HCT116 (cell line): ENCODE results near the gene RNF113B. TPM values are rescaled to one million over a fixed set of nuclear protein-coding genes. Genes with fewer than 3 reads are reported as not detected.

Experiments
- ATAC-seq: fragments of 200-7000 bp; cut with Tn5 transposase; 2 replicates; pipeline ENCODE4 v1.9.1; 2020; ENCODE audit warnings: mild to moderate bottlenecking, moderate library complexity
- BruUV-seq: library from RNA; stranded (reverse); fragments of 400-500 nt; replicated peaks from 2 replicates; lab custom pipeline; 2021; lab: Mats Ljungman, UMichigan
- CTCF ChIA-PET: fragments of 300-600 bp; sonication (Branson Sonifier 250); formaldehyde crosslinking; loops from one replicate; lab custom pipeline; 2021; ENCODE audit warnings: antibody characterized with exemption; lab: Charles Lee
- POLR2A ChIA-PET: fragments of 300-600, 350-600 bp; sonication (Branson Sonifier 250); formaldehyde crosslinking; loops from one replicate; lab custom pipeline; 2021; ENCODE audit warnings: antibody characterized with exemption; lab: Charles Lee
- RAD21 ChIA-PET, 2 experiments: fragments of 300-600 bp; sonication (Branson Sonifier 250); formaldehyde crosslinking; loops; one replicate each; lab custom pipeline; 2023; ENCODE audit warnings: low total read pairs in 2 of 2; ENCODE audit not compliant: uncharacterized antibody in 2 of 2, unreplicated experiment in 2 of 2, low non-redundant PET in 1 of 2; lab: Charles Lee
- DNase-seq: peaks from one replicate; pipeline ENCODE4 v3.0.0-alpha.2; 2010; ENCODE audit warnings: low read depth, low spot score
- H2AFZ ChIP-seq: fragments of 200-600 bp; shearing (Covaris generic), sonication (generic); 2 replicates; pipeline ENCODE4 v1.6.1; 2017; ENCODE audit warnings: low read depth, mixed run types, mixed read lengths, antibody characterized with exemption, low read length; ENCODE audit not compliant: poor library complexity, severe bottlenecking
- H3K27ac ChIP-seq: 2 replicates; pipeline ENCODE4 v1.5.1; 2012; ENCODE audit warnings: low read depth, low read length
- H3K27me3 ChIP-seq: fragments of 200-600 bp; sonication (generic); 2 replicates; pipeline ENCODE4 v1.6.1; 2016; ENCODE audit warnings: mixed run types, low read length, mixed read lengths; ENCODE audit not compliant: insufficient read depth
- H3K36me3 ChIP-seq, 2 experiments: fragments of 200-500 bp in 1 of 2; fragments of 200-600 bp in 1 of 2; sonication (Bioruptor generic) in 1 of 2; sonication (generic) in 1 of 2; 2 replicates each; pipeline versions ENCODE4 v1.5.1 to v1.6.1; 2014 to 2016; ENCODE audit warnings: low read length in 2 of 2, inconsistent platforms in 1 of 2, mixed read lengths in 1 of 2, mixed run types in 1 of 2; ENCODE audit not compliant: insufficient read depth in 2 of 2, control insufficient read depth in 1 of 2
- H3K4me1 ChIP-seq, 2 experiments: fragments of 200-600 bp in 1 of 2; sonication (generic) in 1 of 2; 2 replicates each; pipeline versions ENCODE4 v1.5.1 to v1.6.1; 2012 to 2017; ENCODE audit warnings: low read length in 2 of 2, inconsistent platforms in 1 of 2, mild to moderate bottlenecking in 1 of 2, mixed read lengths in 1 of 2, mixed run types in 1 of 2, moderate library complexity in 1 of 2; ENCODE audit not compliant: insufficient read depth in 2 of 2, control insufficient read depth in 1 of 2
- H3K4me2 ChIP-seq: fragments of 200-600 bp; sonication (generic); 2 replicates; pipeline ENCODE4 v1.6.1; 2017; ENCODE audit warnings: mixed run types, low read length, mixed read lengths
- H3K4me3 ChIP-seq, 2 experiments: fragments of 200-600 bp in 1 of 2; sonication (generic) in 1 of 2; replicated peaks in 1 of 2; 2 replicates each; pipeline ENCODE4 v1.5.1; 2011 to 2016; ENCODE audit warnings: low read length in 2 of 2, control low read depth in 1 of 2, low read depth in 1 of 2, mild to moderate bottlenecking in 1 of 2, mixed read lengths in 1 of 2, mixed run types in 1 of 2
- H3K79me2 ChIP-seq: fragments of 200-600 bp; sonication (generic); 2 replicates; pipeline ENCODE4 v1.6.1; 2017; ENCODE audit warnings: mild to moderate bottlenecking, mixed run types, low read length, moderate library complexity, mixed read lengths; ENCODE audit not compliant: insufficient read depth
- H3K9ac ChIP-seq: fragments of 200-600 bp; sonication (generic); 2 replicates; pipeline ENCODE4 v1.6.1; 2016; ENCODE audit warnings: low read length, mixed read lengths
- H3K9me2 ChIP-seq: fragments of 200-600 bp; sonication (generic), shearing (Covaris generic); 2 replicates; pipeline ENCODE4 v1.6.1; 2017; ENCODE audit warnings: mixed run types, mild to moderate bottlenecking, moderate library complexity; ENCODE audit not compliant: insufficient read depth
- H3K9me3 ChIP-seq, 2 experiments: fragments of 200-500 bp in 1 of 2; fragments of 200-600 bp in 1 of 2; sonication (Bioruptor generic) in 1 of 2; sonication (generic) in 1 of 2; 2 replicates each; pipeline ENCODE4 v1.6.1; 2014 to 2017; ENCODE audit warnings: low read length in 2 of 2, mixed read lengths in 2 of 2, inconsistent platforms in 1 of 2, low read depth in 1 of 2, mild to moderate bottlenecking in 1 of 2, mixed run types in 1 of 2, moderate library complexity in 1 of 2; ENCODE audit not compliant: control insufficient read depth in 1 of 2, insufficient read depth in 1 of 2
- H4K20me1 ChIP-seq: fragments of 200-600 bp; sonication (generic), shearing (Covaris generic); 2 replicates; pipeline ENCODE4 v1.6.1; 2017; ENCODE audit warnings: mixed run types, mild to moderate bottlenecking, moderate library complexity; ENCODE audit not compliant: insufficient read depth
- JUND ChIP-seq: IDR thresholded peaks from 2 replicates; pipeline ENCODE4 v1.6.1; 2012
- SIN3A ChIP-seq: IDR thresholded peaks from 2 replicates; pipeline ENCODE4 v1.6.1; 2012; ENCODE audit warnings: low read depth
- SP1 ChIP-seq: IDR thresholded peaks from 2 replicates; pipeline ENCODE4 v1.6.1; 2012; ENCODE audit warnings: low read depth
- ZFX ChIP-seq: fragments of 450-650 bp; IDR thresholded peaks from 2 replicates; pipeline ENCODE4 v1.6.1; 2017
- intact Hi-C: fragments of 100-400 bp; cut with micrococcal nuclease; formaldehyde crosslinking; loops from 2 replicates; pipeline ENCODE4 v1.10.0; 2022
- total RNA-seq: library from RNA; stranded (reverse); gene quantifications from one replicate; pipeline ENCODE4 v1.2.1, GENCODE V29; 2021; ENCODE audit not compliant: unreplicated experiment
- TF ChIP-seq, protein P1 (sequence below): IDR thresholded peaks from 2 replicates; pipeline ENCODE4 v1.6.1; 2012; ENCODE audit warnings: low read depth
- TF ChIP-seq, protein P2 (sequence below): IDR thresholded peaks from 2 replicates; pipeline ENCODE4 v1.6.1; 2011; ENCODE audit warnings: mild to moderate bottlenecking, low read length, moderate library complexity; ENCODE audit not compliant: insufficient replicate concordance; ENCODE audit errors: extremely low read depth

RNF113B gene
- total RNA-seq, 1 experiment from 2014 or later = not detected

DNA sequence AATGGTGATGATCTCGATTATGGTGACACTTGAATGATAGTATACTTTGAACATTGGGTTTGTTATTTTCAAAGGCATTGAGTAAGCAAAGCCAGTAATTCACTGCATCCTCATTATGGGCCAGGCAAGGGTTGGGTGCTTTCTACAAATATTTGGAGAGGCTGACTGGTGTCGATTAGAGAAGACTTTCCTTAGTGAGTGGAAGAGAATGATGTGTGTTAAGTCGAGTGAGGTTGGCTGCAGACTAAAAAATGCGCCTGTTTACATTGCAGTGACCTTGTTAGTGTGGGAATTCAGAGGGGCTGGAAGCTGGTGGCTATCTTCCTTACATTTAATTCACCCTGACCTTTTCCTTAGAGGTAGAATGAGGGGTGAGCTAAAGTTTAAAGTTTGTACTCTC is 22.4 kb upstream of the RNF113B start:
- H3K4me1 ChIP-seq = no peaks in the 10 kb centered on the region
- H3K4me2 ChIP-seq = no peak overlapping the region
- ChIA-PET CTCF (no interaction called here), RAD21 (no interaction called here), POLR2A (no interaction called here)
- H3K9me3 ChIP-seq = no peaks in the 10 kb centered on the region
- no peaks in the 10 kb centered on the region for H3K36me3 ChIP-seq
- H3K79me2 ChIP-seq = no peaks in the 10 kb centered on the region
- no peaks in the 10 kb centered on the region for H4K20me1 ChIP-seq
- TF ChIP-seq, protein P1, sequence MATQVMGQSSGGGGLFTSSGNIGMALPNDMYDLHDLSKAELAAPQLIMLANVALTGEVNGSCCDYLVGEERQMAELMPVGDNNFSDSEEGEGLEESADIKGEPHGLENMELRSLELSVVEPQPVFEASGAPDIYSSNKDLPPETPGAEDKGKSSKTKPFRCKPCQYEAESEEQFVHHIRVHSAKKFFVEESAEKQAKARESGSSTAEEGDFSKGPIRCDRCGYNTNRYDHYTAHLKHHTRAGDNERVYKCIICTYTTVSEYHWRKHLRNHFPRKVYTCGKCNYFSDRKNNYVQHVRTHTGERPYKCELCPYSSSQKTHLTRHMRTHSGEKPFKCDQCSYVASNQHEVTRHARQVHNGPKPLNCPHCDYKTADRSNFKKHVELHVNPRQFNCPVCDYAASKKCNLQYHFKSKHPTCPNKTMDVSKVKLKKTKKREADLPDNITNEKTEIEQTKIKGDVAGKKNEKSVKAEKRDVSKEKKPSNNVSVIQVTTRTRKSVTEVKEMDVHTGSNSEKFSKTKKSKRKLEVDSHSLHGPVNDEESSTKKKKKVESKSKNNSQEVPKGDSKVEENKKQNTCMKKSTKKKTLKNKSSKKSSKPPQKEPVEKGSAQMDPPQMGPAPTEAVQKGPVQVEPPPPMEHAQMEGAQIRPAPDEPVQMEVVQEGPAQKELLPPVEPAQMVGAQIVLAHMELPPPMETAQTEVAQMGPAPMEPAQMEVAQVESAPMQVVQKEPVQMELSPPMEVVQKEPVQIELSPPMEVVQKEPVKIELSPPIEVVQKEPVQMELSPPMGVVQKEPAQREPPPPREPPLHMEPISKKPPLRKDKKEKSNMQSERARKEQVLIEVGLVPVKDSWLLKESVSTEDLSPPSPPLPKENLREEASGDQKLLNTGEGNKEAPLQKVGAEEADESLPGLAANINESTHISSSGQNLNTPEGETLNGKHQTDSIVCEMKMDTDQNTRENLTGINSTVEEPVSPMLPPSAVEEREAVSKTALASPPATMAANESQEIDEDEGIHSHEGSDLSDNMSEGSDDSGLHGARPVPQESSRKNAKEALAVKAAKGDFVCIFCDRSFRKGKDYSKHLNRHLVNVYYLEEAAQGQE = no peak
- TF ChIP-seq, protein P2, sequence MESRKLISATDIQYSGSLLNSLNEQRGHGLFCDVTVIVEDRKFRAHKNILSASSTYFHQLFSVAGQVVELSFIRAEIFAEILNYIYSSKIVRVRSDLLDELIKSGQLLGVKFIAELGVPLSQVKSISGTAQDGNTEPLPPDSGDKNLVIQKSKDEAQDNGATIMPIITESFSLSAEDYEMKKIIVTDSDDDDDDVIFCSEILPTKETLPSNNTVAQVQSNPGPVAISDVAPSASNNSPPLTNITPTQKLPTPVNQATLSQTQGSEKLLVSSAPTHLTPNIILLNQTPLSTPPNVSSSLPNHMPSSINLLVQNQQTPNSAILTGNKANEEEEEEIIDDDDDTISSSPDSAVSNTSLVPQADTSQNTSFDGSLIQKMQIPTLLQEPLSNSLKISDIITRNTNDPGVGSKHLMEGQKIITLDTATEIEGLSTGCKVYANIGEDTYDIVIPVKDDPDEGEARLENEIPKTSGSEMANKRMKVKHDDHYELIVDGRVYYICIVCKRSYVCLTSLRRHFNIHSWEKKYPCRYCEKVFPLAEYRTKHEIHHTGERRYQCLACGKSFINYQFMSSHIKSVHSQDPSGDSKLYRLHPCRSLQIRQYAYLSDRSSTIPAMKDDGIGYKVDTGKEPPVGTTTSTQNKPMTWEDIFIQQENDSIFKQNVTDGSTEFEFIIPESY = no peak
- H3K4me3 ChIP-seq = no peak overlapping the region
- H2AFZ ChIP-seq = no peak overlapping the region
- H3K27ac ChIP-seq = no peak overlapping the region
- H3K27me3 ChIP-seq = no peaks in the 10 kb centered on the region
- ATAC-seq (no peak), DNase-seq (no peak)
- intact Hi-C loops = no loop called here
- BruUV-seq = no TSS peak
- no peaks in the 10 kb centered on the region for H3K9me2 ChIP-seq
- H3K9ac ChIP-seq = no peak overlapping the region

DNA sequence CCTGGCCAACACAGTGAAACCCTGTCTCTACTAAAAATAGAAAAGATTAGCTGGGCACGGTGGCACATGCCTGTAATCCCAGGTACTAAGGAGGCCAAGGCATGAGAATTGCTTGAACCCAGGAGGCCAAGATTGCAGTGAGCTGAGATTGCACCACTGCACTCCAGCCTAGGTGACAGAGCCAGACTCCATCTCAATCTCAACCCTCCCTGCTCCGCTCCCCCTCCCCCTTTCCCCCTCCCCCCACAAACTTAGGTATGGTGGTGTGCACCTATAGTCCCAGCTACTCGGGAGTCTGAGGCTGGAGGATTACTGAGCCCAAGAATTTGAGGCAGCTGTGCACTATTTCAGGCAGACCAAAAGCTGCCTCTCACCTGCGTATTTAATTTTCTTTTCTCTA is 21.6 kb upstream of the RNF113B start:
- H3K9me3 ChIP-seq = no peaks in the 10 kb centered on the region
- ATAC-seq (no peak), DNase-seq (no peak)
- no peaks in the 10 kb centered on the region for H3K27me3 ChIP-seq
- intact Hi-C loops = no loop called here
- no peak overlapping the region for H2AFZ ChIP-seq
- no peak overlapping the region for H3K9ac ChIP-seq
- H3K4me3 ChIP-seq = no peak overlapping the region
- RAD21 ChIA-PET = no interaction called here
- H3K36me3 ChIP-seq = no peaks in the 10 kb centered on the region
- CTCF ChIA-PET = no interaction called here
- no peaks in the 10 kb centered on the region for H3K79me2 ChIP-seq
- H3K4me1 ChIP-seq = no peaks in the 10 kb centered on the region
- no peaks in the 10 kb centered on the region for H3K9me2 ChIP-seq
- H3K27ac ChIP-seq = no peak overlapping the region
- no peak for TF ChIP-seq SIN3A
- no peak for TF ChIP-seq ZFX
- no peak for TF ChIP-seq SP1
- no peak for TF ChIP-seq JUND
- TF ChIP-seq, protein P1 = no peak
- no peak overlapping the region for H3K4me2 ChIP-seq
- no TSS peak for BruUV-seq
- POLR2A ChIA-PET = no interaction called here
- no peaks in the 10 kb centered on the region for H4K20me1 ChIP-seq
